Nucleus accumbens (tissue), 56 donors: Measurements from ENCODE around the gene NDP.
"Not testable (repeated sequence)": the region's sequence is repeated elsewhere in the genome, so short reads cannot be mapped to it uniquely, and the experiment has no call there.

ENCODE experiments used
- DNase-seq, 56 donors: peaks; one replicate each; lab custom pipeline; 2025; lab: John Stamatoyannopoulos, UW

The NDP gene

GRCh38 chrX:43971966-43972961 is 926 bp downstream of the NDP start:
- peak in 36 of 56 donors; percentile 0 to 63 (median 20) for DNase-seq

DNA sequence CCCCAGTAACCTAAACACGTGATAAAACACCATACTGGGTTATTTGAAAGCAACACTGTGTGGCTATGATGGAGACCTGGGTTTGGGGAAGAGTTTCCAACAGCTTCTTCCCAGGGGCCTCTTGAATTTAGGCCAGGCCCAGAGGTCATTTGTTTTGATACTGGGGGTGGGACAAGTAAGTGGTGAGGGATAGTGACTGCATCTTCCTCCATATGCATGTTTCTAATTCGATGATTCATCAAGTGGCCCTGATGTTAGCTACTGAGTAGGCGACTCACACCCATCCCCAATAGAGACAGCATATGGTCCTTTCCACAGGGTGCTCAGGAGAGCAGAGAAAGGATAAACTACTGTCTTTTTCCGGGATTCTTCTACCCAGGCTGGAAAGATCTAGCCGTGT is 2.7 kb downstream of the NDP start:
- DNase-seq: peak in 1 of 56 donors; percentile 5

- DNase-seq: peak in 45 of 56 donors; percentile 1 to 67 (median 24)
These were observed 3.4 kb downstream of the NDP start for GRCh38 chrX:43969504-43970501.

DNA sequence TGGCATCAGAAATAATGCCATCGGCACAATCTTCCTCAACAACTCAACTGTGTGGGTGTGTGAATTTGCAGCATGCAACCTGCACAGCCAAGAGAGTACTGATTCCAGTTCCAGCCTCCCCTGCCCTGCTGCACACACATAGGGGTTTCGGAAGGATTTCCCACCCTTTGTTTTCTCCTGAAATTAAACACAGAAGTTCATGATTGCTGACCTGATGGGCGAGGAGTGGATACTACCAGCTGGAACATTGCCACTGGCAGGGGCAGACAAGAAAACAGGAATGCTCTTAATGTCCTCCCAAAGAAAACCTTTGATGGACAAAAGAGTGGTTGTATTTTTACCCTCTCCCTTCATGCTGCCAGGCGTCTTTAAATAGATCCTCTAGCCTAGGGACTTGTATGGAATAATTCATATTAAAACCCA is 4.8 kb downstream of the NDP start:
- peak in 19 of 56 donors; percentile 1 to 35 (median 10) for DNase-seq

DNA sequence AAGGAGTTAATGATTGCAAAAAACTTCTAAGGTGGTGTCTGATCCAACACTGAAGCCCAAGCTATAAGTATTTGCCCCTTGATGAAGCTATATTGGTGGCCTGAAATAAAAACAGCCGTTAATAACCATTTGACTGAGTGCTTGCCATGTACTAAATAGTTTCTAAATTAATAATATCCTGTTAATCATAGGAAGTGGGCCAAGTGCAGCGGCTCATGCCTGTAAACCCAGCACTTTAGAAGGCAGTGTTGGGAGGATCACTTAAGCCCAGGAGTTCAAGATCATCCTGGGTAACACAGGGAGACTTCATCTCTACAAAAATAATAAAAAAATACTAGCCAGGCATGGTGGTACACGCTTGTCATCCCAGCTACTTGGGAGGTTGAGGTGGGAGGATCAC is 8.3 kb downstream of the NDP start:
- DNase-seq: no peak

- no peak for DNase-seq
These were observed 9.5 kb downstream of the NDP start for GRCh38 chrX:43963726-43964125.

DNA sequence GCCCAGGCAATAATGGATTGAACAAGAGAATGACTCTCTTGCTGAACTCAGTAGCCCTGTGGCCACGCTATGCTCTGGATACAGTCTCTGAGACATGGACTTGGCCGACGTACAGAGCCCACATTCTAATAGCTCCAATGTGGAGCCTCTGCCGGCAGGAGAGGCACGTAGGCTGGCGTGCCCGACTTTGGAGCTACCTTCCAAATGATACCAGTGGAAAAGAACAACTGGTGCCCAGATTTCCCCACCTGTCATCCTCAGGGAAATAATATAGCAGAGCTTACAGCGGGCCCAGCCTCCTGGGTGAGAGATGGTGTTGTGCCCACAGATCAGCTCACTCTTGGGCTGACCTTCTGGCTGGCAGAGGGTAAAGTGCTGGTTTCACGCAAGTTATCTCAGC is 10.6 kb downstream of the NDP start:
- no peak for DNase-seq

DNA sequence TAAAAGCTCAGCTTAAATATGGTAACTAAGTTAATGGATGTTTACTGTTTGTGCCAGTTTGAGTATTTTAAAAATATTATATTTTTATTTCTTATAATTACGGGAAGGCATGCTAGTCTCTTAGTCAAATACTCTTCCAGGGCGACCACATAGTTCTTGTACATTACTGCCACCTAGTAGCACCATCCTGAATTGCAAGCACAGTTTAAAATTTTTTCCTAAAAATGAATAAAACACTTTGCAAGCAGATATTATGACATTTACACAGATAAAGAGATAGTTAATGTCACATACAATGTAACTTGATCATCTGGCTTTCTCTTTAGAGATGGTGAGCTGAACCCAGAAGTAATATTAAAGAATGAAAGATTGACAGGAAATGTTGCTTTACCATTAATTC is 11.5 kb downstream of the NDP start:
- no peak for DNase-seq

- peak in 31 of 56 donors; percentile 1 to 55 (median 16) for DNase-seq
These were observed 14.7 kb downstream of the NDP start for GRCh38 chrX:43958529-43958928.

GRCh38 chrX:43956034-43956433 is 17.2 kb downstream of the NDP start:
- DNase-seq: no peak

- DNase-seq: peak in 1 of 56 donors; percentile 1
These were observed 20.0 kb downstream of the NDP start for GRCh38 chrX:43953218-43953617.

- DNase-seq: peak in 44 of 56 donors; percentile 1 to 53 (median 20)
These were observed 23.5 kb downstream of the NDP start for GRCh38 chrX:43949669-43950068.

- no peak for DNase-seq
These were observed 32.2 kb downstream of the NDP start for GRCh38 chrX:43940816-43941474.

- DNase-seq: no peak
These were observed 33.8 kb downstream of the NDP start for GRCh38 chrX:43939187-43939926.

DNA sequence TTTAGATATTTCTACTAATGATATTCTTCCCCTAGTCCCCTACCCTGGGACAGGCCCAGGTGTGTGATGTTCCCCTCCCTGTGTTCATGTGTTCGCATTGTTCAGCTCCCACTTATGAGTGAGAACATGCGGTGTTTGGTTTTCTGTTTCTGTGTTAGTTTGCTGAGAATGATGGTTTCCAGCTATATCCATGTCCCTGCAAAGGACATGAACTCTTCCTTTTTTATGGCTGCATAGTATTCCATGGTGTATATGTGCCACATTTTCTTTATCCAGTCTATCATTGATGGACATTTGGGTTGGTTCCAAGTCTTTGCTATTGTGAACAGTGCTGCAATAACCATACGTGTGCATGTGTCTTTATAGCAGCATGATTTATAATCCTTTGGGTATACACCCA is 51.2 kb downstream of the NDP start:
- not testable (repeated sequence) for DNase-seq

DNA sequence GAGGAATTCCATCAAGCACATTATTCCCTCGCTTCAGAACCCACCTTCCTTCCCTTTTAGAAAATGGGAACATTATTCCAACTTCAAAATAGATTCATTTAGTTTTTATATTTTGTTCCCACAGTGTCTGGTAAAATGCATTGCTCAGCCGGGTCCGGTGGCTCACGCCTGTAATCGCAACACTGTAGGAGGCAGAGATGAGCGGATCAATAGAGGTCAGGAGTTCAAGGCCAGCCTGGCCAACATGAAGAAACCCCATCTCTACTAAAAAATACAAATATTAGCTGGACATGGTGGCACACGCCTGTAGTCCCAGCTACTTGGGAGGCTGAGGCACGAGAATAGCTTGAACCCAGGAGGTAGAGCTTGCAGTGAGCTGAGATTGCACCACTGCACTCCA is 62.4 kb downstream of the NDP start:
- not testable (repeated sequence) for DNase-seq

- no peak for DNase-seq
These were observed 63.2 kb downstream of the NDP start for GRCh38 chrX:43910012-43910411.

GRCh38 chrX:43909141-43909540 is 64.0 kb downstream of the NDP start:
- DNase-seq: no peak
